ENCODE data around the gene CNGA3.
A peak's percentile ranks its signal among the peaks of the same experiment; 100 is the strongest.

Gene CNGA3

GRCh38 chr2:98329549-98329948 lies 16.7 kb upstream of the CNGA3 start:
- no peak for DNase-seq

- DNase-seq: no peak
Observed at GRCh38 chr2:98332989-98333388, 13.3 kb upstream of the CNGA3 start.

- DNase-seq: no peak
Observed at GRCh38 chr2:98333922-98334321, 12.3 kb upstream of the CNGA3 start.

GRCh38 chr2:98334439-98335078 lies 11.7 kb upstream of the CNGA3 start:
- no peak for DNase-seq

- no peak for DNase-seq
Observed at GRCh38 chr2:98335271-98335670, 11.0 kb upstream of the CNGA3 start.

- DNase-seq: no peak
Observed at GRCh38 chr2:98341241-98341640, 5.0 kb upstream of the CNGA3 start.

- peak; percentile 97 for DNase-seq
Observed at GRCh38 chr2:98343285-98343684, 3.0 kb upstream of the CNGA3 start.

GRCh38 chr2:98347298-98348065 lies 1.2 kb downstream of the CNGA3 start:
- DNase-seq: peak; percentile 98

- DNase-seq: peak; percentile 93
Observed at GRCh38 chr2:98348066-98348561, 1.9 kb downstream of the CNGA3 start.

- no peak for DNase-seq
Observed at GRCh38 chr2:98350411-98350810, 4.2 kb downstream of the CNGA3 start.

- DNase-seq: no peak
Observed at GRCh38 chr2:98355881-98356280, 9.6 kb downstream of the CNGA3 start.

GRCh38 chr2:98356729-98357128 lies 10.5 kb downstream of the CNGA3 start:
- no peak for DNase-seq

GRCh38 chr2:98357849-98358248 lies 11.6 kb downstream of the CNGA3 start:
- DNase-seq: no peak

- DNase-seq: no peak
Observed at GRCh38 chr2:98359986-98360385, 13.7 kb downstream of the CNGA3 start.

- no peak for DNase-seq
Observed at GRCh38 chr2:98367721-98368120, 21.5 kb downstream of the CNGA3 start.

- no peak for DNase-seq
Observed at GRCh38 chr2:98369710-98370239, 23.5 kb downstream of the CNGA3 start.

- DNase-seq: no peak
Observed at GRCh38 chr2:98372121-98372520, 25.9 kb downstream of the CNGA3 start.

- no peak for DNase-seq
Observed at GRCh38 chr2:98372579-98372978, 26.3 kb downstream of the CNGA3 start.

GRCh38 chr2:98374286-98374685 lies 28.0 kb downstream of the CNGA3 start:
- DNase-seq: no peak

GRCh38 chr2:98374958-98375570 lies 28.8 kb downstream of the CNGA3 start:
- peak; percentile 22 for DNase-seq

GRCh38 chr2:98376301-98376910 lies 30.1 kb downstream of the CNGA3 start:
- DNase-seq: peak; percentile 98

GRCh38 chr2:98376996-98377395 lies 30.7 kb downstream of the CNGA3 start:
- DNase-seq: peak; percentile 70

GRCh38 chr2:98377544-98377943 lies 31.3 kb downstream of the CNGA3 start:
- no peak for DNase-seq
